ENCODE data around the gene ANKRD66.
"Not testable (repeated sequence)": the region's sequence is repeated elsewhere in the genome, so short reads cannot be mapped to it uniquely, and the experiment has no call there.

ANKRD66 gene

GRCh38 chr6:46763466-46763865 lies 16.7 kb downstream of the ANKRD66 start:
- H3K4me3 Mint-ChIP-seq = no peak overlapping the region
- no peaks in the 10 kb centered on the region for H3K9me3 Mint-ChIP-seq
- H3K4me1 Mint-ChIP-seq = no peaks in the 10 kb centered on the region
- no peak overlapping the region for H3K27ac Mint-ChIP-seq
- TF ChIP-seq CTCF (IDR thresholded peaks at IDR 0.05; ENCODE audit: unreplicated experiment in 3 of 3) = no peak
- H3K27me3 Mint-ChIP-seq (ENCODE audit: low read depth) = no peaks in the 10 kb centered on the region
- no peaks in the 10 kb centered on the region for H3K36me3 Mint-ChIP-seq (ENCODE audit: low read depth)

GRCh38 chr6:46764280-46764679 lies 17.5 kb downstream of the ANKRD66 start:
- not testable (repeated sequence) for H3K27ac Mint-ChIP-seq; H3K4me3 Mint-ChIP-seq; H3K27me3 Mint-ChIP-seq (ENCODE audit: low read depth); H3K4me1 Mint-ChIP-seq; H3K9me3 Mint-ChIP-seq; H3K36me3 Mint-ChIP-seq (ENCODE audit: low read depth)

GRCh38 chr6:46764961-46765360 lies 18.2 kb downstream of the ANKRD66 start:
- TF ChIP-seq CTCF (IDR thresholded peaks at IDR 0.05; ENCODE audit: unreplicated experiment in 3 of 3) = no peak
- H3K4me3 Mint-ChIP-seq = no peak overlapping the region
- H3K27ac Mint-ChIP-seq = no peak overlapping the region
- no peaks in the 10 kb centered on the region for H3K4me1 Mint-ChIP-seq
- H3K27me3 Mint-ChIP-seq (ENCODE audit: low read depth) = no peaks in the 10 kb centered on the region
- H3K36me3 Mint-ChIP-seq (ENCODE audit: low read depth) = no peaks in the 10 kb centered on the region
- no peaks in the 10 kb centered on the region for H3K9me3 Mint-ChIP-seq

- no peak overlapping the region for H3K27ac Mint-ChIP-seq
- H3K4me1 Mint-ChIP-seq = no peaks in the 10 kb centered on the region
- TF ChIP-seq CTCF (IDR thresholded peaks at IDR 0.05; ENCODE audit: unreplicated experiment in 3 of 3) = no peak
- H3K27me3 Mint-ChIP-seq (ENCODE audit: low read depth) = no peaks in the 10 kb centered on the region
- H3K4me3 Mint-ChIP-seq = no peak overlapping the region
- no peaks in the 10 kb centered on the region for H3K36me3 Mint-ChIP-seq (ENCODE audit: low read depth)
- no peaks in the 10 kb centered on the region for H3K9me3 Mint-ChIP-seq
Measured at GRCh38 chr6:46772016-46772415, 25.3 kb downstream of the ANKRD66 start.

- H3K27me3 Mint-ChIP-seq (ENCODE audit: low read depth) = no peaks in the 10 kb centered on the region
- no peaks in the 10 kb centered on the region for H3K4me1 Mint-ChIP-seq
- TF ChIP-seq CTCF (IDR thresholded peaks at IDR 0.05; ENCODE audit: unreplicated experiment in 3 of 3) = no peak
- H3K4me3 Mint-ChIP-seq = no peak overlapping the region
- H3K36me3 Mint-ChIP-seq (ENCODE audit: low read depth) = no peaks in the 10 kb centered on the region
- H3K27ac Mint-ChIP-seq = no peak overlapping the region
- H3K9me3 Mint-ChIP-seq = no peaks in the 10 kb centered on the region
Measured at GRCh38 chr6:46772762-46773161, 26.0 kb downstream of the ANKRD66 start.

- TF ChIP-seq CTCF (IDR thresholded peaks at IDR 0.05; ENCODE audit: unreplicated experiment in 3 of 3) = no peak
- no peak overlapping the region for H3K27ac Mint-ChIP-seq
- H3K4me3 Mint-ChIP-seq = no peak overlapping the region
Measured at GRCh38 chr6:46773201-46773855, 26.6 kb downstream of the ANKRD66 start.

GRCh38 chr6:46774736-46775135 lies 28.0 kb downstream of the ANKRD66 start:
- not testable (repeated sequence) for H3K27ac Mint-ChIP-seq; H3K4me3 Mint-ChIP-seq; H3K27me3 Mint-ChIP-seq (ENCODE audit: low read depth); H3K36me3 Mint-ChIP-seq (ENCODE audit: low read depth); H3K9me3 Mint-ChIP-seq; H3K4me1 Mint-ChIP-seq

More at GRCh38 chr6:46773201-46773855, 26.6 kb downstream of the ANKRD66 start:
- no peaks in the 10 kb centered on the region for H3K27me3 Mint-ChIP-seq (ENCODE audit: low read depth)
- H3K4me1 Mint-ChIP-seq = no peaks in the 10 kb centered on the region
- no peaks in the 10 kb centered on the region for H3K9me3 Mint-ChIP-seq
- no peaks in the 10 kb centered on the region for H3K36me3 Mint-ChIP-seq (ENCODE audit: low read depth)

Measured in nephron (organoid).